ENCODE results near the gene MAGEB17. TPM values are rescaled to one million over a fixed set of nuclear protein-coding genes. Genes with fewer than 3 reads are reported as not detected.

The MAGEB17 gene
- total RNA-seq, 1 experiment from 2014 or later, result not detected

DNA sequence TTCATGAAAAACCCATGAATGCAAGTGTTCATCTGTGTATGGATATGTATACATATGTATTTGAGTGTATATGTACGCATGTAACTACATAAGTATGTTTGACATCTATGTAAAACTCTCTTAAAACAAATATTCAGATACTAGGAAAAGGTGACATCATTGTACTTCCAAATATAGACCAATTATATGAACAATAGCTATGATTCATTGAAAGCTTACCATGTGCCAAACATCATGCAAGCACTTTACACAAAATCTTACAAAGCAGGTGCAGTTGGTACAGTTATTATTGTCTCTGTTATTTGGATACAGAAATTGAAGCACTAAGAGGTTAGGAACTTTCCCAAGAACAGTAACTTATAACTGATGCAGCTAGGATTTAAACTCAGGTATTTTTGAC lies 21.4 kb downstream of the MAGEB17 start:
- DNase-seq (ENCODE audit: low read depth, low spot score), result no peak
- in situ Hi-C loops (cut with HindIII; ENCODE audit: low pct_unique_long_range_greater_than_20kb, low sequenced_read_pairs), result no loop called here

DNA sequence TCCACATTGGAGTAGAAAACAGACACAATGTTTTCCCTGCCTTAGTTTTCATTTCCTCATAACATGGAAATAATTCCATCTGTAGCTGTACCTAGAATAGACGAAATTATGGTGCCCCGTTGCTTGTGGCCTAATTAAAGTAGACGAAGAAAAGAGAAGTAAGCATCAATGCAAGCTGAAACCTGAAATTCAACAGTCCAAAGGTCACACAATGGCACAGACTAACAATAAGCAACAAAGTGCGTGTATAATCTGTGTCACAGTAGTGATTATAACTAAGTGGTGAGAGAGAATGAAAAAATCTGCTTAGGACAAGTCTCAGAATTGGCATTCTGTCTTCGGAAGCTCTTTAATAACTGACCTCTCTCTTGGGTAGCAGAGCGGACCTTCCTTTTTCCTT lies 24.3 kb downstream of the MAGEB17 start:
- DNase-seq (ENCODE audit: low read depth, low spot score), result no peak
- in situ Hi-C loops (cut with HindIII; ENCODE audit: low pct_unique_long_range_greater_than_20kb, low sequenced_read_pairs), result no loop called here

DNA sequence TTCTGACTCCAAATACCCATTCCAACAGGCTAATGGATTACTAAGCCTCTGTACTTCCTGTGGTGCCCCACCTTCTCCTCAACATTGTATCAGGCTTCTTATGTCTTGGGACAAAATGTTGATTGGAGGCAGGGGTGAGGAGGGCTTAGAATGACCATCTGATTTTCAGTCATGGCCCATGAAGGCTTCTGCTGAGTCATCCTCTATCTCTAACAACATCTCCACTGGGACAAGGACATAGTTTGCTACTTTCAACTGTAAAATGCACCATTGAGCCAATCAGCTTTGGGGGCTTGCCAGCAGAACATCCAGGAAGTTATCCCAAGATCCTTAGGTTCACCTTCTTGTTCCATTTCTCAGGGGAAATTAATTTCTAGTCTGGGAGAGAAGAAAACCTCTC lies 29.5 kb downstream of the MAGEB17 start:
- in situ Hi-C loops (cut with HindIII; ENCODE audit: low pct_unique_long_range_greater_than_20kb, low sequenced_read_pairs), result no loop called here
- DNase-seq (ENCODE audit: low read depth, low spot score), result no peak

GRCh38 chrX:16199343-16199742 lies 32.1 kb downstream of the MAGEB17 start:
- in situ Hi-C loops (cut with HindIII; ENCODE audit: low pct_unique_long_range_greater_than_20kb, low sequenced_read_pairs), result no loop called here
- no peak for DNase-seq (ENCODE audit: low read depth, low spot score)

GRCh38 chrX:16202943-16203342 lies 35.7 kb downstream of the MAGEB17 start:
- in situ Hi-C loops (cut with HindIII; ENCODE audit: low pct_unique_long_range_greater_than_20kb, low sequenced_read_pairs), result no loop called here
- no peak for DNase-seq (ENCODE audit: low read depth, low spot score)

DNA sequence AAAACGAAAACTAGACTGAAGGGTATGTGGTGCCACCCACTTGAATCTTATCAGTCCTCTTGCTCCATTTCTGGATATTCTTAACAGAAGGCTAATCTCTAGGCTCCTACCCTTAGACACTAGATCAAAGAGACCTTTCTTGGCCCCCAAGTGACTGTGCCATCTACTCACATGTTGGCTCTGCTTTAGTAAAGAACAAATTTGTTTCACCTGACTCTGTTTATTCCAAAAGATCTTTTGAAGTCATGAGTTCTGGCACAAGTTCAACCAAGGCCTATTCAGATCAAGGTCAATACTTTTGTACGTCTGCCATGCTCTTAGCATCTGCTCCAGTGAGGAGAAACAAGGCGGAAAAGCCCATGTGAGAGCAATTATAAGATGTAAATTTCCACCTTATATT lies 37.3 kb downstream of the MAGEB17 start:
- no peak for DNase-seq (ENCODE audit: low read depth, low spot score)
- in situ Hi-C loops (cut with HindIII; ENCODE audit: low pct_unique_long_range_greater_than_20kb, low sequenced_read_pairs), result no loop called here

DNA sequence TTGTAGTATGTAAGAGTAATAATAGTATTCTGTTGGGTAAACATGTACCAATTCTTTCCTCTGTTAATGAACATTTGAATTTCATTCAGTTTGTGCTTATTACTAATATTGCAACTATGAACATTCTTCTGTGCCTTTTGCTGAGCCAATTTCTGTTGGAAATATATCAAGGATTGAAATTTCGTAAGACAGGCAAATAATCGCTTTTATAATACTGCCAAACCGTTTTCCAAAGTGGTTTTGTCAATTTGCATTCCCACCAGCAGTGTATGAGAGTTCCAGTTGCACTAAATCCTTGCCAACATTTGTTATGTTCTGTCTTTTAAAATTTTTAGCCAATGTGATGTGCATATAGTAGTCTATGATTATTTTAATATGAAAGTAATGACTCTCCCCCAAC lies 38.6 kb downstream of the MAGEB17 start:
- in situ Hi-C loops (cut with HindIII; ENCODE audit: low pct_unique_long_range_greater_than_20kb, low sequenced_read_pairs), result no loop called here

GRCh38 chrX:16207634-16208033 lies 40.4 kb downstream of the MAGEB17 start:
- in situ Hi-C loops (cut with HindIII; ENCODE audit: low pct_unique_long_range_greater_than_20kb, low sequenced_read_pairs), result no loop called here
- no peak for DNase-seq (ENCODE audit: low read depth, low spot score)

More for the DNA sequence above, 38.6 kb downstream of the MAGEB17 start:
- DNase-seq (ENCODE audit: low read depth, low spot score), result no peak

GRCh38 chrX:16208601-16209000 lies 41.3 kb downstream of the MAGEB17 start:
- no peak for DNase-seq (ENCODE audit: low read depth, low spot score)
- in situ Hi-C loops (cut with HindIII; ENCODE audit: low pct_unique_long_range_greater_than_20kb, low sequenced_read_pairs), result no loop called here

- in situ Hi-C loops (cut with HindIII; ENCODE audit: low pct_unique_long_range_greater_than_20kb, low sequenced_read_pairs), result no loop called here
- no peak for DNase-seq (ENCODE audit: low read depth, low spot score)
These were observed 42.8 kb downstream of the MAGEB17 start for GRCh38 chrX:16210061-16210460.

DNA sequence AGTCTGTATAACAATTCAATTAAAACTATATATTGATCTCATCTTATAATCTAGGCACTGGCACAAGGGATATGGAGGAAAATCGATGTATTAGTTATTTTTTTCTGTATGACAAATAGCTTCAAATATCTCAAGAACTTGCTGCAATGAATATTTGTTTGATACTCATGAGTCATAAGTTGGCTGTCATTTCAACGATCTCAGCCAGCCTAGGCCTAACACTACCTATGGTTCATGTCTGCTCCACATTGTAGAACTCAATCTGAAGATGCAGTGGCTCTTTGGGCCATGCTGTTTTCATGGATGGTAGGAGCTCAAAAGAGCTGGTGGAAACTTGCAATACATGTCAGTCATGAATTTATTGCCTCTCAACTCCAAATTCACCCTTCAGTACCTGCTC lies 44.7 kb downstream of the MAGEB17 start:
- in situ Hi-C loops (cut with HindIII; ENCODE audit: low pct_unique_long_range_greater_than_20kb, low sequenced_read_pairs), result no loop called here
- DNase-seq (ENCODE audit: low read depth, low spot score), result no peak

DNA sequence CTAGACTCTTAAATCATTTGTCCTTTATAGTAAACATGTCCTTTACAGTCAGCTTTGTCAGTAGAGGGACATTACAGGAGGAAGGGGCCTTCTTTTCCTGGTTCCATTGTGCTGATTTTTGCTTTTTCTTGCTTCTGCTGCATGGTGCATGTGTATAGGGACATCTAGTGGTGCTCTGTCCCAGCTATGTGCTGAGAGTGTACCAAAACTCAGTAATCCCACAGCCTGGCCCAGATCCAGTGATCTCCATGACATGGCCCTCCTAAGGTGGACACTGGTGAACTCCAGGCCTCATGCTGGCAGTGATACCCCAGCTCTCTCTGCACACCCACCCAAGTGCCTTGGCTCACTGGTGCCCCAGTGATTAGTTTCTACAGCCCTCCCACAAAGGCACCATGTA lies 45.2 kb downstream of the MAGEB17 start:
- peak; percentile 54 for DNase-seq (ENCODE audit: low read depth, low spot score)
- in situ Hi-C loops (cut with HindIII; ENCODE audit: low pct_unique_long_range_greater_than_20kb, low sequenced_read_pairs), result no loop called here

GRCh38 chrX:16213961-16214360 lies 46.7 kb downstream of the MAGEB17 start:
- in situ Hi-C loops (cut with HindIII; ENCODE audit: low pct_unique_long_range_greater_than_20kb, low sequenced_read_pairs), result no loop called here
- no peak for DNase-seq (ENCODE audit: low read depth, low spot score)

DNA sequence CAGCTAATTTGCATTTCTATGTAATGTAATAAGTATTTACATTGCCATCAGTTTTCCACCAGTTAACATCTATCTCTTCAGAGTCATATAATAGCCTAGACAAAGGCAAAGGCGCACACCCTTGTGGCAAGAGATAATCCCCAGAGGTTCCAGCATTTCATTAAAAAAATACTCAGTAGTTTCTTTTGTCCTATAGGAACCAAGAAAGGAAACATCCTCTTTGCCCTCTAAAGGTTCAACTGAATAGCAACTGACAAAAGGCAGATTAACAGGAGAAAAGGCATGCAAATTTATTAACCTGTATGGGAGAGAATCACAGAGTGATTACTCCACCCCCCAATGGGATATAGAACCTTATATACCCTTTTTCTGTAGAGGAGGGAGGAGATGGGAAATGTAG lies 48.4 kb downstream of the MAGEB17 start:
- no peak for DNase-seq (ENCODE audit: low read depth, low spot score)
- in situ Hi-C loops (cut with HindIII; ENCODE audit: low pct_unique_long_range_greater_than_20kb, low sequenced_read_pairs), result no loop called here

Other genes starting within 250 kb of the MAGEB17 start
- 0.77 and 0.92 TPM in 2 replicates for gene GRPR, start 43.9 kb upstream of the MAGEB17 start, total RNA-seq (2014; rRNA removed; shearing (Covaris generic))